Stimulated activated CD4-positive, alpha-beta T cell treated with anti-CD3 and anti-CD28 coated beads, TNF-alpha, amount 100 ng/mL, for 1 hour (primary cell): ENCODE results near the gene INPP5A.

Source experiments
- DNase-seq, 3 donors: peaks; one replicate each; pipeline ENCODE4 v3.0.0-alpha.2; 2020; ENCODE audit warnings: low read depth in 3 of 3, low spot score in 1 of 3

Gene INPP5A

DNA sequence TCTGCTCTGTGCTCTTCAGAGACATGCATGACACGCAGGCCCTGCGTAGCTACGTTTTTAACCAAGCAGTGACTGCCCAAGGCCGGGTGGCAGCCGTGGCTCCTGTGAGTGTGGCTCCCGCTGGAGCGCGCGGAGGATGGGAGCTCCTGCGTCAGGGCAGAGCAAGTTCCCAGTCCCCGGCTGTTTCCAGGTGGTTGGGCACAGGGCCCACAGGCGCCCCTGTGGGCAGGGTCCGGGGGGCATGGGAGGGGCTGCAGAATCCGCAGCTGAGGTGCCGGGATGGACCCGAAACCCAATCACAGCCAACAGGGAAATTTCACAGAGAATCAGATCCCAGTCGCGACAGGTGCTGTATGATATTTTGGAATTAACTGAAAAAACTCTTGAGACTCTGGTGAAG is 238.6 kb downstream of the INPP5A start:
- no peak for DNase-seq

GRCh38 chr10:132776821-132777220 is 239.2 kb downstream of the INPP5A start:
- DNase-seq, result no peak

GRCh38 chr10:132777441-132777840 is 239.9 kb downstream of the INPP5A start:
- DNase-seq, result no peak

DNA sequence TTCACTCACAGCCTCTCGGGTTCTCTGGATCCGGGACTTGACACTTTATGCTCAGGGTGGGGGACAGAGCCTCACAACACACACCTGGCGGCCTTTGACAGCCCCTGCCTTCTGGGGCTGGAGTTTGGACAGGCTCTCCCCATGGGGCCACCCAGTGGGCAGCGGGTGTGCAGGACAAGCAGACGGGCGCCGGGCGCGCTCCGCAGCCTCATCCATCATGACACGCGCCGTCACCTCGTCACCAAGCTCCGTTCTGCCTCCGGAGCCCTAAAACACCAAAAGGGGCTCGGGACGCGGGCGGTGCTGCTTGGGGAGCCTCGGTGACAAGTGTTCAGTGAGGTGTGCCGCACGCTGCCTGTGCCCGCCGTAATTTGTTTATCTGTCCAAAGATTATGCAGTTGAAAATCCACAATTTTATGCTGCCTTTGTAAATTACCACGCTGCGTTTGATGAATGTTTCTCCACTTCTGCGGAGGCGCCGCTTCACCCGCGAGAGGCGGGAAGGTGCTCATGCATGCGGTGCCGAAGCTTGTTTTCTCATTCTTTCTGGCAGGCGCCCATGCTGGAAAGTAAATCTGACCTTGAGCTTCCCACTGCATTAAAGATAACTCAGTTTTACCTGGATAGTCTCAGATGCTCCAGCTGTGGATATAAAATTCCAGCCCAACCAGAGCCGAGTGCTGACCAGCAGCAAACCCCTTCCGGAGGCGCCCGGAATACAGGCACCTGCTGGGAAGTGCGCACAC is 242.1 kb downstream of the INPP5A start:
- DNase-seq, result no peak

DNA sequence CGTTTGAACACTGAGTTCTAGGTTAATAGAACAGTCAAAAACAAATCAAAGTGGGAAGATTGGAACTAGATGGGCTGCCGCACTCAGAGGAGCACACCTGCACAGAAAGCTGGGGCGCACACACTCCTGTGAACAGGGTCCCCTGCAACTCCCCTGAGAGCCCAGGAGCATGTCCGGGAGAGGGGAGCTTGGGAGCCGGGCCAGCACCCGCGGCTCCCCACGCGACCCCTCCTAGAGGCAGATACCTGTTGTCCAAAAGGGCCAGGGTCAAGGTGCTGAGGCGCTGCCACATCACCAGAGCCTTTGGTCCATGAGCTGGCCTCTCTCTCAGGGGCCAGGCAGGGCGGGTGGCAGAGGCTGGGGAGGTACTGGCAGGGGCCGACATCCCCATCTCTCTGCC is 242.8 kb downstream of the INPP5A start:
- no peak for DNase-seq

GRCh38 chr10:132781556-132781955 is 244.0 kb downstream of the INPP5A start:
- DNase-seq, result no peak

GRCh38 chr10:132783165-132783939 is 245.8 kb downstream of the INPP5A start:
- DNase-seq, result no peak

DNA sequence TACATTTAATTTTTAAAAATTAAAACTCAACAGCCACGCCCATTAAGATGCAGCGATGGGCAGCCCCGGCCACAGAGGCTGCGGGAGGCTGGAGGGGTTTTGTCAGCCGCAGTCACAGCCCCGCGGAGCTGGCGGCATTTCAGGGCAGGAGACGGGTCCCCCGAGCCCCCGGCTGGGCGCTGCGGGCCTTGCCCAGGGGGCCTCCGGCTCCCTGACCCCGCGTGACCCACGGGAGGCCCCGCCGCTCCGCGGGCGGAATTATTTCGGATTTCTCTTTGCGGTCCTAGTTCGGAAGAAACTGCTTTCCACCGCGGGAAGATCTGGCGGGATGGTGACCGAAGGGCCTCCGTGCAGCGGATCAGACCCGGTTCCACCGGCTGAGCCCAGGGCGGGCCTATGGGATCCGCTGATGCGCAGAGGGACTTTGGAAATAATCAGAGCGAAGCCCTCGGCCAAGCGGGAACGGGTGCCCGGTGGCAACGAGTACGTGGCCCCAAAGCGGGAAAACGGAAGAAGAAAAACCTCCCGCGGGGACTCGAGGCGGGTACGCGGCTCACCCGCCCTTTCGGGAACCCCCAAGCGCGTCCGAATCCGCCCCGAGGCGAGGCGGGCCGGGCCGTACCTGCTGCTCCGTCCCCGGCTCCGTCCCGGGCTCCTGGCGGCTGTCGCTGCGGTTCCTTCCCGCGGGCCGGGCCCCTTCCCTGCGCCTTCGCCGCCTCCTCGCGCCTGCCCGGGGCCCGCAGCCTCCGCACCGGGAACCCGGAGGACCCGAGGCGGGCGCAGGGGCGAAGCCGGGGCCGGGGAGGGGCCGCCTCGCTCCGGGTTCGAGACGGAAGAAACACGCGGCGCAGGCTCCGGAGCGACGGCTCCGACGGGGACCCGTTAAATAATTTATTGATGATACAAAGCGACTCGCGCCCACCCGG is 246.6 kb downstream of the INPP5A start:
- DNase-seq, result no peak

DNA sequence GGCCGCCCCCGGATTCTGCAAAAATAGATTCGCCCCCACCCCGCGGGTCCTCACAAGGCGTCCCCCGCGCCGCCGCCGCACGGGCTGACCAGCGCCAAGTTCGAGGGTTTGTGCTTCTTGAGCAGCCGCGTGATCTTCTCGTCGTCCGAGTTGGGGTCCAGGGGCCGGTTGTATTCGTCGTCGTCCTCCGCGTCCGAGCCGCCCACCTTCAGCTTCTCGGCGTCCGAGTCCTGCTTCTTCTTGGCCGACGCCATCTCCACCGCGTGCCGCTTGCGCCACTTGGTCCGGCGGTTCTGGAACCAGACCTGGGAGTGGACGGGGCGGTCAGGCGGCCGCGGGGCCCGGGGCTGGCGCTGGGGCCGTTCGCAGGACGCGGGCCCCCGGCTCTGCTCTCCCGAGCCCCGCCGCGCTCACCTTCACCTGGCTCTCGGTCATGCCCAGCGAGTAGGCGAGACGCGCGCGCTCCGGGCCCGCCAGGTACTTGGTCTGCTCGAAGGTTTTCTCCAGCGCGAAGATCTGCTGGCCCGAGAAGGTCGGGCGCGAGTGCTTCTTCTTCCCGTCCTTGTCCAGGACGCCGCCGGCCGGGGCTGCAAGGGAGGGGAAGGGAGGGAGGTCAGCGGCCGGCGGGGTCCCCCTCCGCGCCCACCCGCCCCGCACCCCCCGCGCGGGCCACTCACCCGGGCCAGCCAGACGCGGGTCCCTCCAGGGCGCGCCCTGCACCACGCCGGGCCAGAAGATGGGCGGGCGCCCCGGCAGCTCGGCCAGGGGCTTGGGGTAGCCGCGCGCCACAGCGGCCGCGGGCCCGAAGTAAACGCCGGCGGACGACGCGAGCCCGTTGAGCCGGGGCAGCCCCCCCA is 247.5 kb downstream of the INPP5A start:
- no peak for DNase-seq

DNA sequence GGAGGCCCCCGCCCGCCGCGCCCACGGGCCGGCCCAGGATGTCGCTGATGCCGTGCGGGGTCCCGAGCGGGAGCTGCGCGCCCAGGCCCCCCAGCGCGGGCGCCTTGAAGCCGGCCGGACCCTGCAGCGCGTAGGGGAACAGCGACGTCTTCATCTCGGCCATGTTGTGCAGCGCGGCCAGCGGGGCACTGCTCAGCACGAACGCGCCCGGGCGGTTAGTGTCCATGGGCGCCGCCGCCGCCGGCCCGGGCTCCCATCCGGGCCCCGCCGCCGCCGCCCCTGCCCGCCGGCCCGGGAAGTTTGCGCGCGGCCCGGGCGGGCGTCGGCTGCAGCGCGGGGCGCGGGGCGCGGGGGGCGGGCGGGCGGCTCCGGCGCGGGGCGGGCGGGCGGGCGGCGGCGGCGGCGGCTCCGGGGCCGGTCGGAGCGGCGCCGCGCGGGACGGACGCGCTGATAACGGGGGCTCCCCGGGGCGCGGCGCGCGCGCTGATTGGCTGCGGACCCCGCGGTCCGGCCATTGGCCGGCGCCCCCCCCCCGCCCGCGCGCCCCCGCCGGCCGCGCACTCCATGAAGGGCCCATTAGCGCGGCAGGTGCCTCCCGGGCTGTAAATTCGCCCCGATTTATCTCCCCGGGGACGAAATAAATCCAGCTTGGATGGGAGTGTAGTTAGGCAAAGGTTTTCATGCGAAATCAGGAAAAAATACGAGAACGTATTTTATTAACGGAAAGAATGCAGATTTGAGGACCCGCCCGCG is 248.3 kb downstream of the INPP5A start, which contains the start of gene NKX6-2:
TSS of gene NKX6-2 (minus strand) at position 425 of the 753 bp plus-strand sequence. CDS start at position 226, 199 bp downstream.
- DNase-seq, result no peak

DNA sequence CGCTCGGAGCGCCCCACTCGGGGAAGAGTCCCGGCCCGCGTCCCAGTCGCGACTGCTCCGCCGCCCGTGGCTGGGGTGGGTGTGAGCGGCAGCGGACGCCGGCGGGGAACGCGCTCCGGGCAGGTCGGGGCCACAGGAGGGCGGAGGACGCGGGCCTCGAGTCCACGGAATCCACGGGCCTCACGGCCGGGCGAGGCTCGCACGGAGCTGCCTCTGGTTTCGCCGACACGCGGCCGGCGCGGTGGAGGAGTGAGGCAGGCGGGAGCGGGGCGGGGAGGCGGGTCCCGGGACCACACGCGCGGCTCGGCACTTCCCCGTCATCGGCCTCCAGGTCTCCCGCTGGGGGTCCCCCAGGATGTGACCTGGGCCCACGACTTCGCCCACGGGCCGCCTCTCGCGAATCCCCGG is 248.9 kb downstream of the INPP5A start:
- no peak for DNase-seq

DNA sequence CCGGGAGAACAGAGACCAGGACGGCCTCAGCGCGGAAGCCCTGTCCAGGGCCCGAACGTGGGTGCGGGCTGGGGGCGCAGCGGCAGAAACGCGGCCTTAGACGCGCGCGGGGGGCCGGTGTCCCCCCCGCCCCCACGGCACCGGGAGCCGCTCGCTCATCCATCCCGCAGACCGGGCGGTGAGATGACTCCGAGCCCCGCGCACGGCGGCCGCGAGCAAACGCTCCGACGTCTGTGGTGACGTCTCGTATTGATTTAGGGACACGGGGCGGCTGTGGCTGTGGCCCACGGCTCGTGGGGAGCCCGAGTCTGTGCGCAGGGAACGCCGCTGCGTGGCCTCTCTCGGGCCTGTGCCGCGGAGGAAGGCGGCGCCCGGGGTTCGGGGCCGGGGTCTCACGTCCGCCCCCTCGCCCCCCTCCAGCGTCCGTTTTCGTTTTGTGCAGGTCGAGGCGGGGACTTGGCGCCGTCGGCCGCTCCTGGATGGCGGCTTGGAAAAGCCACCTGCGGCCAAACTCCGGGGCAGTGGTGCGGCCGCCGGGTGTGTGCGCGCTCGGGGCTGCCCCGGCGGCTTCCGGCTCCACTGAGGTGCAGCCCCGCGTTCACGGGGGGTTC is 249.4 kb downstream of the INPP5A start:
- no peak for DNase-seq

DNA sequence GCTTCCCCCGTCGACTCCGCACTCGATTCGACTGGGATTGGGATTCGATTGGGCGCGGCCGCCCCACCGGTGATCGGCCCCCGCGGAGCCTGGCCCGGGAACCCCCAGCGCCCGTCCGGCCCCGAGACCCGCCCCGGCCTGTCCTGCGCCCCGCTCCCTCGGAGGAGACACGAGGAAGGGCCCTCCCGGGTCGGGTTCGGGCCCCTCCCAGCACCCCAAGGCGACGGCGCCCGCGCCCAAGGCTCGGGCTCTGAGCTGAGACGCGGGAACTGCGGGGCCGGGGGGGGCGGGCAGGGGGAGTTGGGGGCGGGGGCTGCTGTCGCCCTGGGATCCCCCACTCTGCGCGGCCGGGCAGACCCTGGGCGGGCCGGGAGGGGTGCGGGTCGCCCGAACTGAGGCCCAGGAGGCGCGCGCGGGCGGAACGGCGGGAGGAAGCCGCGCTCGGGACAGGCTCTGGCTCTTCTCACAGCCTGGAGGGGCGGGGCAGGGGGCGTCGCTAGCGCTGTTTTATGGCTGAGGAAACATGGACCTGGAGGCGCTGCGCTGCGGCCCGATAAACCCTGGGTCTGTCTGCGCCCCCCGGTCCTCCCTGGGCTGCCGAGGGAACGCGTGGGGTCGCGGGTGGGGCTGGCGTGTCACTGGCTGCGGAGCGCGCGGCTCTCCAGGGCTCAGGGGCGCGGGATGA is 250.1 kb downstream of the INPP5A start:
- DNase-seq, result no peak

DNA sequence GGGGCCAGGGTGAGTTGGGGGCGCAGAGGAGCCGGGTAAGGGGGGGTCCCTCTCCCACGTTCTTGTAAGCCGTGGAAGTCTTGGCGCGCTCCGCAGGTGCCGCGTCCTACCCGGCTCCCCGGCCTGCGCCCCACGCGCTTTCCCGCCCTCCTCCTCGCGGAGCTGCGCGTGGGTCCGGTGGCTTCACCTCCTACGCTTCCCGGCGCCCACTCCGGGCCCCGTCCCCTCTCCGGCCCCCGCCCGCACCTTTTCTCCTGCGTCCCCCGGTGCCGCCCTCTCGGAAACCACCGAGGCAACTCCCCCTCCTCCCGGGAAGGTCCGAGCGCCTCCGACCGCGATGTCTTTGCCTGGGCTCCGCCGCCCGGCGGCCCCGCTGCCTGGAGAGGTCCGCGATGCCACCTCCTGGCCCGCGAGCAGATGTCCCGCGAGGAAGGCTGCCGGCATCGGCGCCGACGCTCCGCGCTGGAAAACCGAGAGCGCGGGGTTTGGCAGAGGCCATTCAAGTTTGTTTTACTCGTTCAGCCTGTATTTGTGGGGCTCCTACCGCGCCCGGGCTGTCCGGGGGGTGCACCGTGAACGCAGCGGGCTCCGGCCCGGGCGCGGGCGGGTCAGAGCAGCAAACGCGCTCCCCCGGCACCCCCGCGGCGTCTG is 250.7 kb downstream of the INPP5A start:
- no peak for DNase-seq

GRCh38 chr10:132788831-132789219 is 251.2 kb downstream of the INPP5A start:
- no peak for DNase-seq

DNA sequence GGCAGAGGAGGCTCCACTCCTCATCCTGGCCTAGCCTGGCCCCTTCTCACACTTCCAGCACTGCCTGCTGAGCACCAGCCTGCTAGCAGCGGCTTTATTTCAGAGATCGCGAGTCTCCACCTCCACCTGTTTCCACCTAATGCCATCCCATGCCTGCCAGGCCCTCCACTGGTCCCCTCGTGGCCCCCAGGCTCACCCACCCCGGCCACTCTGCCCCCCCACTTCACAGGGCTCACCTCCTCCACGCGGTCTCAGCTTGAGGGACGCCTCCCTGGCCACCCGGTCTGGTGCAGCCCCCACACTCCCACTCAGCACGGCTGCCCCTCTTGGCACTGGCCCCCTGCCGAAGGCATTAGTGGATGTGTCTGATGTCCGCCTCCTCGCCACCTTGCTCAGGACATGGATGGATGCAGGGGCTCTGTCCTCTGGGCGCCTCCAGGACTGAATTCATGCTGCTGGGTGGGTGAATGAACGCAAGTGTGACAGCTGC is 252.1 kb downstream of the INPP5A start:
- no peak for DNase-seq

DNA sequence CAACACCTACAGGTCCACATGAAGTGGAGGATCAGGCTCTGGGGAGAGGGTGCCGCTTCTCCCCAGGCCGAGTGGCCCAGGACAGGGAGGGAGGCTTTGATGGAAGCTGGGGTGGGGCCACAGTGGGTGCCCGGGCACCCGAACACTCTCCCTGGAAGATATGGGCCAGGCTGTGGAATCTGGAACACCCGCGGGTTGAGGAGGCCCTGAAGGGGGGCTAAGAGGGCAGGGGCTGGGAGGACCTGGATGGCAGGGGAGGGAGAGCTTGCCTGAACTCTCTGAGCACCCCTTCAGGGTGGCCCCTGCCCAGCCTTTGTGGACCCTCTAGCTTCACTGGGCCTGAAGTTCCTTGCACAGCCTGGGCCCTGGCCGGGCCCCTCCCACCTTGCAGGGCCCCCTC is 252.9 kb downstream of the INPP5A start:
- no peak for DNase-seq
